T47D (cell line): ENCODE measurements around the gene DSG3.
A peak's percentile ranks its signal among the peaks of the same experiment; 100 is the strongest.

Experiments
- DNase-seq, 2 experiments: peaks; one replicate each; pipeline versions ENCODE4 v3.0.0 to v3.0.0-alpha.2; 2011 to 2012; ENCODE audit warnings: low read depth in 1 of 2, low spot score in 1 of 2
- JUND ChIP-seq: IDR thresholded peaks from 2 replicates; pipeline ENCODE4 v1.6.1; 2012; ENCODE audit warnings: low read depth
- in situ Hi-C: cut with HindIII; loops from 2 replicates; pipeline ENCODE4 v1.10.0; 2016; ENCODE audit warnings: low sequenced_read_pairs, low pct_unique_long_range_greater_than_20kb

Gene DSG3

GRCh38 chr18:31419457-31419932 is 28.0 kb upstream of the DSG3 start:
- in situ Hi-C loops = no loop called here
- TF ChIP-seq JUND = no peak
- no peak for DNase-seq

GRCh38 chr18:31420032-31420431 is 27.5 kb upstream of the DSG3 start:
- no peak for TF ChIP-seq JUND
- DNase-seq = no peak
- in situ Hi-C loops = no loop called here

- in situ Hi-C loops = no loop called here
- TF ChIP-seq JUND = no peak
- no peak for DNase-seq
Observed at GRCh38 chr18:31420524-31420923, 27.0 kb upstream of the DSG3 start.

- peak in 1 of 2 experiments; percentile 39 for DNase-seq
- in situ Hi-C loops = no loop called here
- TF ChIP-seq JUND = no peak
Observed at GRCh38 chr18:31424383-31424988, 23.1 kb upstream of the DSG3 start.

GRCh38 chr18:31426021-31426420 is 21.5 kb upstream of the DSG3 start:
- in situ Hi-C loops = no loop called here

GRCh38 chr18:31426871-31427406 is 20.6 kb upstream of the DSG3 start:
- TF ChIP-seq JUND = no peak
- no peak for DNase-seq
- in situ Hi-C loops = no loop called here

More at GRCh38 chr18:31426021-31426420, 21.5 kb upstream of the DSG3 start:
- TF ChIP-seq JUND = no peak
- DNase-seq = no peak

- no peak for TF ChIP-seq JUND
- in situ Hi-C loops = no loop called here
- DNase-seq = peak in 1 of 2 experiments; percentile 2
Observed at GRCh38 chr18:31428211-31428610, 19.3 kb upstream of the DSG3 start.

GRCh38 chr18:31429623-31430022 is 17.9 kb upstream of the DSG3 start:
- in situ Hi-C loops = no loop called here
- no peak for TF ChIP-seq JUND
- no peak for DNase-seq

GRCh38 chr18:31430072-31430471 is 17.5 kb upstream of the DSG3 start:
- in situ Hi-C loops = no loop called here
- no peak for TF ChIP-seq JUND
- no peak for DNase-seq

- in situ Hi-C loops = no loop called here
- no peak for TF ChIP-seq JUND
- DNase-seq = no peak
Observed at GRCh38 chr18:31430554-31430953, 17.0 kb upstream of the DSG3 start.

- in situ Hi-C loops = no loop called here
- no peak for TF ChIP-seq JUND
- DNase-seq = no peak
Observed at GRCh38 chr18:31432316-31432715, 15.2 kb upstream of the DSG3 start.

GRCh38 chr18:31436825-31437224 is 10.7 kb upstream of the DSG3 start:
- no peak for TF ChIP-seq JUND
- in situ Hi-C loops = no loop called here
- DNase-seq = no peak

- no peak for TF ChIP-seq JUND
- in situ Hi-C loops = no loop called here
- no peak for DNase-seq
Observed at GRCh38 chr18:31438402-31438801, 9.1 kb upstream of the DSG3 start.

- TF ChIP-seq JUND = no peak
- in situ Hi-C loops = no loop called here
- DNase-seq = no peak
Observed at GRCh38 chr18:31439807-31440325, 7.7 kb upstream of the DSG3 start.
